ENCODE measurements around the gene BRD4.

The BRD4 gene

DNA sequence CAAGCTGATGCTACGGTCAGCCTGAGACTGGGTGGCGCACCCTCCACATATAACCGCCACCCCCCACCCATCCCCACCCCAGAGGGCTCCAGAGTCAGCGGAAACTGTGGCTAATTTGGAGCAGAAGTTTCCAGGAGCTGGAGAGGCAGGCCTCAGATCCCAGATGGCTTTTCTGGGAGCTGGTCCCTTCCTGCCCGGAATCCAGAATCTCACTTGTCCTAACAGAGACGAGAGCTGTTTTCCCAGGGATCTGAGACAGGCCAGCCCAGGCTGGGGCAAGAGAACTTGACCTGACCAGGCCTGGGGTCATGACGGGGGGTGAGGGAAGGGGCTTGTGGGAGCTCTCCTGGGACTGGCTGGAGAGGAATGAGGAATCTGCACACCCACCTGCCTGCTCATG is 106.6 kb downstream of the BRD4 start:
- Histone ChIP-seq H3K27me3 (ENCODE audit: control insufficient read depth in 5 of 5, insufficient read depth in 4 of 5, low read length in 5 of 5) (no peaks in the 10 kb centered on the region), H3K4me1 (ENCODE audit: control insufficient read depth in 5 of 5, insufficient read depth in 5 of 5, low read length in 5 of 5) (peaks cover 5 to 18% (median 14%) of the 10 kb centered on the region in 5 donors), H3K9ac (ENCODE audit: low read length in 5 of 5) (no peak overlapping the region), H3K9me3 (ENCODE audit: control insufficient read depth in 5 of 5, low read length in 5 of 5) (no peaks in the 10 kb centered on the region), H3K4me3 (ENCODE audit: low read depth in 1 of 5, low read length in 5 of 5) (no peak overlapping the region), H3K36me3 (ENCODE audit: control insufficient read depth in 5 of 5, insufficient read depth in 5 of 5, low read length in 5 of 5) (no peaks in the 10 kb centered on the region), H3K27ac (ENCODE audit: low read depth, low read length) (no peak overlapping the region)

GRCh38 chr19:15223649-15224361 is 108.5 kb downstream of the BRD4 start:
- Histone ChIP-seq H3K36me3 (ENCODE audit: control insufficient read depth in 5 of 5, insufficient read depth in 5 of 5, low read length in 5 of 5) (no peaks in the 10 kb centered on the region), H3K4me3 (ENCODE audit: low read depth in 1 of 5, low read length in 5 of 5) (peak overlapping the region; percentile 35 to 78 (median 72)), H3K9ac (ENCODE audit: low read length in 5 of 5) (peak overlapping the region in 4 of 5 donors; percentile 33 to 71 (median 64)), H3K9me3 (ENCODE audit: control insufficient read depth in 5 of 5, low read length in 5 of 5) (no peaks in the 10 kb centered on the region), H3K27me3 (ENCODE audit: control insufficient read depth in 5 of 5, insufficient read depth in 4 of 5, low read length in 5 of 5) (no peaks in the 10 kb centered on the region), H3K4me1 (ENCODE audit: control insufficient read depth in 5 of 5, insufficient read depth in 5 of 5, low read length in 5 of 5) (peaks cover 5 to 18% (median 18%) of the 10 kb centered on the region in 5 donors), H3K27ac (ENCODE audit: low read depth, low read length) (no peak overlapping the region)

- peak overlapping the region in 4 of 5 donors; percentile 33 to 71 (median 54) for H3K9ac ChIP-seq (ENCODE audit: low read length in 5 of 5)
- no peaks in the 10 kb centered on the region for H3K9me3 ChIP-seq (ENCODE audit: control insufficient read depth in 5 of 5, low read length in 5 of 5)
- peak overlapping the region; percentile 30 for H3K27ac ChIP-seq (ENCODE audit: low read depth, low read length)
- H3K36me3 ChIP-seq (ENCODE audit: control insufficient read depth in 5 of 5, insufficient read depth in 5 of 5, low read length in 5 of 5), result no peaks in the 10 kb centered on the region
- peaks cover 5 to 18% (median 18%) of the 10 kb centered on the region in 5 donors for H3K4me1 ChIP-seq (ENCODE audit: control insufficient read depth in 5 of 5, insufficient read depth in 5 of 5, low read length in 5 of 5)
- H3K4me3 ChIP-seq (ENCODE audit: low read depth in 1 of 5, low read length in 5 of 5), result peak overlapping the region in 4 of 5 donors; percentile 59 to 78 (median 74)
- no peaks in the 10 kb centered on the region for H3K27me3 ChIP-seq (ENCODE audit: control insufficient read depth in 5 of 5, insufficient read depth in 4 of 5, low read length in 5 of 5)
Observed at GRCh38 chr19:15222738-15223648, 109.3 kb downstream of the BRD4 start.

- no peaks in the 10 kb centered on the region for H3K27me3 ChIP-seq (ENCODE audit: control insufficient read depth in 5 of 5, insufficient read depth in 4 of 5, low read length in 5 of 5)
- H3K9me3 ChIP-seq (ENCODE audit: control insufficient read depth in 5 of 5, low read length in 5 of 5), result no peaks in the 10 kb centered on the region
- H3K4me1 ChIP-seq (ENCODE audit: control insufficient read depth in 5 of 5, insufficient read depth in 5 of 5, low read length in 5 of 5), result peaks cover 5 to 18% (median 18%) of the 10 kb centered on the region in 5 donors
- no peak overlapping the region for H3K4me3 ChIP-seq (ENCODE audit: low read depth in 1 of 5, low read length in 5 of 5)
- H3K36me3 ChIP-seq (ENCODE audit: control insufficient read depth in 5 of 5, insufficient read depth in 5 of 5, low read length in 5 of 5), result no peaks in the 10 kb centered on the region
- no peak overlapping the region for H3K27ac ChIP-seq (ENCODE audit: low read depth, low read length)
- no peak overlapping the region for H3K9ac ChIP-seq (ENCODE audit: low read length in 5 of 5)
Observed at GRCh38 chr19:15220833-15221232, 111.5 kb downstream of the BRD4 start.

DNA sequence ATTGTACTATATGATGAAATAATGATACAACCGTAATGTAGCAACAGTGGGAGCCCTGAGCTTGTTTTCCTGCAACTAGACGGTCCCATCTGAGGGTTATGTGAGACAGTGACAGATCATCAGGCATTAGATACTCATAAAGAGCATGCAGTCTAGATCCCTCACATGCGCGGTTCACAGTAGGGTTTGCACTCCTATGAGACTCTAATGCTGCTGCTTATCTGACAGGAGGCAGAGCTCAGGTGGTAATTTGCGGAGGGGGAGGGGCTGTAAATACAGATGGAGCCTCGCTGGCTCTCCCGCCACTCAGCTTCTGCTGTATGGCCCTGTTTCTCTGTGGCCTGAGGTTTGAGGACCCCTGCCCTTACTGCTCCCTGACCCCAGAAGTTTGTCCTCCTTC is 113.8 kb downstream of the BRD4 start:
- no peak overlapping the region for H3K27ac ChIP-seq (ENCODE audit: low read depth, low read length)
- peaks cover 0 to 4% (median 0%) of the 10 kb centered on the region in 5 donors for H3K27me3 ChIP-seq (ENCODE audit: control insufficient read depth in 5 of 5, insufficient read depth in 4 of 5, low read length in 5 of 5)
- H3K4me3 ChIP-seq (ENCODE audit: low read depth in 1 of 5, low read length in 5 of 5), result no peak overlapping the region
- H3K4me1 ChIP-seq (ENCODE audit: control insufficient read depth in 5 of 5, insufficient read depth in 5 of 5, low read length in 5 of 5), result peaks cover 6 to 19% (median 18%) of the 10 kb centered on the region in 5 donors
- H3K9ac ChIP-seq (ENCODE audit: low read length in 5 of 5), result no peak overlapping the region
- H3K36me3 ChIP-seq (ENCODE audit: control insufficient read depth in 5 of 5, insufficient read depth in 5 of 5, low read length in 5 of 5), result no peaks in the 10 kb centered on the region
- H3K9me3 ChIP-seq (ENCODE audit: control insufficient read depth in 5 of 5, low read length in 5 of 5), result no peaks in the 10 kb centered on the region

GRCh38 chr19:15216363-15216762 is 116.0 kb downstream of the BRD4 start:
- Histone ChIP-seq H3K27ac (ENCODE audit: low read depth, low read length) (no peak overlapping the region), H3K9me3 (ENCODE audit: control insufficient read depth in 5 of 5, low read length in 5 of 5) (no peaks in the 10 kb centered on the region)

GRCh38 chr19:15213715-15214381 is 118.5 kb downstream of the BRD4 start:
- Histone ChIP-seq H3K27me3 (ENCODE audit: control insufficient read depth in 5 of 5, insufficient read depth in 4 of 5, low read length in 5 of 5) (peaks cover 0 to 4% (median 0%) of the 10 kb centered on the region in 5 donors), H3K9ac (ENCODE audit: low read length in 5 of 5) (no peak overlapping the region), H3K36me3 (ENCODE audit: control insufficient read depth in 5 of 5, insufficient read depth in 5 of 5, low read length in 5 of 5) (no peaks in the 10 kb centered on the region), H3K4me3 (ENCODE audit: low read depth in 1 of 5, low read length in 5 of 5) (no peak overlapping the region), H3K4me1 (ENCODE audit: control insufficient read depth in 5 of 5, insufficient read depth in 5 of 5, low read length in 5 of 5) (peaks cover 3 to 22% (median 11%) of the 10 kb centered on the region in 5 donors), H3K27ac (ENCODE audit: low read depth, low read length) (no peak overlapping the region), H3K9me3 (ENCODE audit: control insufficient read depth in 5 of 5, low read length in 5 of 5) (no peaks in the 10 kb centered on the region)

More at GRCh38 chr19:15216363-15216762, 116.0 kb downstream of the BRD4 start:
- H3K36me3 ChIP-seq (ENCODE audit: control insufficient read depth in 5 of 5, insufficient read depth in 5 of 5, low read length in 5 of 5), result no peaks in the 10 kb centered on the region
- no peak overlapping the region for H3K4me3 ChIP-seq (ENCODE audit: low read depth in 1 of 5, low read length in 5 of 5)
- H3K4me1 ChIP-seq (ENCODE audit: control insufficient read depth in 5 of 5, insufficient read depth in 5 of 5, low read length in 5 of 5), result peaks cover 3 to 12% (median 8%) of the 10 kb centered on the region in 5 donors
- peaks cover 0 to 4% (median 0%) of the 10 kb centered on the region in 5 donors for H3K27me3 ChIP-seq (ENCODE audit: control insufficient read depth in 5 of 5, insufficient read depth in 4 of 5, low read length in 5 of 5)
- H3K9ac ChIP-seq (ENCODE audit: low read length in 5 of 5), result no peak overlapping the region

DNA sequence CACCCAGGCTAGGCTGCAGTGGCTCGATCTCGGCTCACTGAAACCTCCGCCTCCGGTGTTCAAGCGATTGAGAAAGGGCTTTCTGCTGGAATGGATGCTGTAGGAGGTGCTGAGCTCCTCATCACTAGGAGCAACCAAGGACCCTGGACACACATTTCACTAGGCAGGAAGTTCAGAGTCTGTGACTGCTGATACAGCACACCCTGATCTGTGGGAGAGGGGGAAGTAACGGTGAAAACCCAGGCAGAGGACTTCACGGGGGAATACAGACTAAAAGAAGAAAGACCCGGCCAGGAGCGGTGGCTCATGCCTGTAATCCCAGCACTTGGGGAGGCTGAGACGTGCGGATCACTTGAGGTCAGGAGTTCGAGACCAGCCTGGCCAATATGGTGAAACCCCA is 119.6 kb downstream of the BRD4 start:
- H3K4me3 ChIP-seq (ENCODE audit: low read depth in 1 of 5, low read length in 5 of 5), result no peak overlapping the region
- H3K4me1 ChIP-seq (ENCODE audit: control insufficient read depth in 5 of 5, insufficient read depth in 5 of 5, low read length in 5 of 5), result peaks cover 3 to 22% (median 11%) of the 10 kb centered on the region in 5 donors
- peaks cover 0 to 4% (median 0%) of the 10 kb centered on the region in 5 donors for H3K27me3 ChIP-seq (ENCODE audit: control insufficient read depth in 5 of 5, insufficient read depth in 4 of 5, low read length in 5 of 5)
- H3K27ac ChIP-seq (ENCODE audit: low read depth, low read length), result no peak overlapping the region
- H3K36me3 ChIP-seq (ENCODE audit: control insufficient read depth in 5 of 5, insufficient read depth in 5 of 5, low read length in 5 of 5), result no peaks in the 10 kb centered on the region
- H3K9ac ChIP-seq (ENCODE audit: low read length in 5 of 5), result no peak overlapping the region
- no peaks in the 10 kb centered on the region for H3K9me3 ChIP-seq (ENCODE audit: control insufficient read depth in 5 of 5, low read length in 5 of 5)

GRCh38 chr19:15210323-15210781 is 122.0 kb downstream of the BRD4 start:
- Histone ChIP-seq H3K36me3 (ENCODE audit: control insufficient read depth in 5 of 5, insufficient read depth in 5 of 5, low read length in 5 of 5) (no peaks in the 10 kb centered on the region), H3K9me3 (ENCODE audit: control insufficient read depth in 5 of 5, low read length in 5 of 5) (no peaks in the 10 kb centered on the region), H3K9ac (ENCODE audit: low read length in 5 of 5) (no peak overlapping the region), H3K4me3 (ENCODE audit: low read depth in 1 of 5, low read length in 5 of 5) (no peak overlapping the region), H3K27ac (ENCODE audit: low read depth, low read length) (no peak overlapping the region), H3K4me1 (ENCODE audit: control insufficient read depth in 5 of 5, insufficient read depth in 5 of 5, low read length in 5 of 5) (peaks cover 3 to 22% (median 11%) of the 10 kb centered on the region in 5 donors), H3K27me3 (ENCODE audit: control insufficient read depth in 5 of 5, insufficient read depth in 4 of 5, low read length in 5 of 5) (peaks cover 0 to 4% (median 0%) of the 10 kb centered on the region in 5 donors)

Measured in subcutaneous abdominal adipose tissue (tissue), 5 donors.